DOHH2 (cell line): ENCODE results near the gene UTY.

Source experiments
- H3F3A ChIP-seq: fragments of 200-600 bp; sonication (generic), shearing (Covaris generic); 2 replicates; pipeline ENCODE4 v1.6.0; 2016; ENCODE audit warnings: antibody characterized with exemption, mild to moderate bottlenecking; ENCODE audit not compliant: control insufficient read depth, insufficient read depth
- H3K27ac ChIP-seq: fragments of 200-600 bp; sonication (generic); 2 replicates; pipeline ENCODE4 v1.5.1; 2014; ENCODE audit warnings: low read depth, mild to moderate bottlenecking, low read length, moderate library complexity
- H3K27me3 ChIP-seq: fragments of 200-600 bp; sonication (generic); 2 replicates; pipeline ENCODE4 v1.6.1; 2014; ENCODE audit warnings: mild to moderate bottlenecking, low read length, mixed read lengths; ENCODE audit not compliant: control insufficient read depth
- H3K36me3 ChIP-seq: fragments of 200-600 bp; sonication (generic); 2 replicates; pipeline ENCODE4 v1.6.1; 2014; ENCODE audit warnings: mild to moderate bottlenecking, low read length, moderate library complexity, mixed read lengths; ENCODE audit not compliant: control insufficient read depth
- H3K4me1 ChIP-seq: fragments of 200-600 bp; sonication (generic); 2 replicates; pipeline ENCODE4 v1.6.1; 2014; ENCODE audit warnings: mild to moderate bottlenecking, low read length, mixed read lengths; ENCODE audit not compliant: control insufficient read depth
- H3K4me2 ChIP-seq: fragments of 200-600 bp; sonication (generic); 2 replicates; pipeline ENCODE4 v1.6.0; 2014; ENCODE audit warnings: mild to moderate bottlenecking, low read length, moderate library complexity
- H3K4me3 ChIP-seq: fragments of 200-600 bp; sonication (generic); 2 replicates; pipeline ENCODE4 v1.5.1; 2014; ENCODE audit warnings: mild to moderate bottlenecking, low read length, mixed read lengths
- H3K79me2 ChIP-seq: fragments of 200-600 bp; sonication (generic); 2 replicates; pipeline ENCODE4 v1.6.1; 2014; ENCODE audit warnings: mild to moderate bottlenecking, low read length, mixed read lengths; ENCODE audit not compliant: control insufficient read depth
- H3K9me2 ChIP-seq: fragments of 200-600 bp; sonication (generic); replicated peaks from 2 replicates; pipeline ENCODE4 v1.6.1; 2014; ENCODE audit warnings: mild to moderate bottlenecking, low read length, mixed read lengths; ENCODE audit not compliant: control insufficient read depth
- H3K9me3 ChIP-seq: fragments of 200-600 bp; sonication (generic); 2 replicates; pipeline ENCODE4 v1.6.1; 2014; ENCODE audit warnings: antibody characterized with exemption, low read length, mixed read lengths; ENCODE audit not compliant: control insufficient read depth, insufficient read depth
- H4K20me1 ChIP-seq: fragments of 200-600 bp; sonication (generic); 2 replicates; pipeline ENCODE4 v1.6.0; 2014; ENCODE audit warnings: low read depth, mild to moderate bottlenecking, antibody characterized with exemption, low read length, moderate library complexity; ENCODE audit not compliant: control insufficient read depth, insufficient read depth
- EZH2phosphoT487 ChIP-seq: fragments of 200-600 bp; sonication (generic); IDR thresholded peaks from 2 replicates; pipeline ENCODE4 v1.6.1; 2017; ENCODE audit warnings: borderline replicate concordance, mild to moderate bottlenecking, antibody characterized with exemption, low read length, moderate library complexity, mixed read lengths
- TF ChIP-seq, protein P1 (sequence below): fragments of 200-600 bp; sonication (generic); IDR thresholded peaks from one replicate; pipeline ENCODE4 v1.5.1; 2014; ENCODE audit warnings: antibody characterized with exemption, mild to moderate bottlenecking, low read depth, low read length; ENCODE audit not compliant: poor library complexity, severe bottlenecking

Gene UTY

DNA sequence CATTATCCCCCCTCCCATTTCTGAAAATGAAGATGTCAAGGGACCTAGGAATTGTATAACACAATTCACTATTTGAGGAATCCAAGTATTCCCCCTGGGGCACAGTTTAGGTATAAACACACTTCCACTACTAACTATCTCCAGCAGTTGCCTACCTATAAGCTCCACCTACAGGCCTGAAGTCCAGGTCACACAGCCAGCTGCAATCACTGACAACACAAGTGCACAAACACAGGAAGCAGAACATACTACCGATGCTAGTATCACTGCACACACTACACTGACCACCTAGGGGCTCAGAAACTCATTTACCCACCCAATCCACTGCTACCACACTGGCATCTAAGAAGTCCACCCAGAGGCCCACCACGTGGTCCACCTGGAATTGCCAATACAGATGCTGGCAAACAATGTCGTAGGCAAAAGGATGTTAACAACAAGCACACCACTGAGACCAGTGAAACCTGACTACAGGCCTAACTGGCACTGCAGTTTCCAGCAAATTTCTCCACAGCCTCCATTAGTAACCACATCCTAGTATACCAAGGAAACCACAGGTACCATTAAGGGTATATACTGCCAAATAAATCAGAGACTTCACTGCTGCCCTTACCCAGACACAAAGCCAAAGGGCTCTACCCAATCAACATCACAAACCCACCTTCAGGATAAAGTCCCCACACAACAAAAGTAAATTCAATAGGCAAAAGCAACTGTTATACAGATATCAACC, 47.4 kb downstream of the UTY start:
- Histone ChIP-seq H3K36me3 (peaks cover 93% of the 10 kb centered on the region), H4K20me1 (no peaks in the 10 kb centered on the region)

DNA sequence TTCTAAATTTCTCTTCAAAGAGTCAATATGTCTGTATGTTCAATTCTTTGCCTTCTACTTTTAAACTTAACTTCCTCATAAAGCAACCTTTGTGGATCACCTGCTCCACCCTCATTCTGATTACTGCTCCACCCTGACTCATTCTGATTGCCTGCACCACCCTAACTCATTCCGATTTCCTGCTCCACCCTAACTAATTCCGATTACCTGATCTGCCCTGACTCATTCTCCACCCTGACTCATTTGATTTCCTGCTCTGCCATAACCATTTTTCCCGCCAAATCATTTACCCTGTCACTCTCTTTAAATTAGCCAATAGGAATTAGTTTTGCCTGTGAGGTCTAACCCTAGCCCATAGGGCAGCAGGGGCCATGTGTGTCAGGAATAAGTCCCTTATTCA, 50.3 kb downstream of the UTY start:
- TF ChIP-seq EZH2phosphoT487: no peak
- TF ChIP-seq, protein P1, sequence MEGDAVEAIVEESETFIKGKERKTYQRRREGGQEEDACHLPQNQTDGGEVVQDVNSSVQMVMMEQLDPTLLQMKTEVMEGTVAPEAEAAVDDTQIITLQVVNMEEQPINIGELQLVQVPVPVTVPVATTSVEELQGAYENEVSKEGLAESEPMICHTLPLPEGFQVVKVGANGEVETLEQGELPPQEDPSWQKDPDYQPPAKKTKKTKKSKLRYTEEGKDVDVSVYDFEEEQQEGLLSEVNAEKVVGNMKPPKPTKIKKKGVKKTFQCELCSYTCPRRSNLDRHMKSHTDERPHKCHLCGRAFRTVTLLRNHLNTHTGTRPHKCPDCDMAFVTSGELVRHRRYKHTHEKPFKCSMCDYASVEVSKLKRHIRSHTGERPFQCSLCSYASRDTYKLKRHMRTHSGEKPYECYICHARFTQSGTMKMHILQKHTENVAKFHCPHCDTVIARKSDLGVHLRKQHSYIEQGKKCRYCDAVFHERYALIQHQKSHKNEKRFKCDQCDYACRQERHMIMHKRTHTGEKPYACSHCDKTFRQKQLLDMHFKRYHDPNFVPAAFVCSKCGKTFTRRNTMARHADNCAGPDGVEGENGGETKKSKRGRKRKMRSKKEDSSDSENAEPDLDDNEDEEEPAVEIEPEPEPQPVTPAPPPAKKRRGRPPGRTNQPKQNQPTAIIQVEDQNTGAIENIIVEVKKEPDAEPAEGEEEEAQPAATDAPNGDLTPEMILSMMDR: no peak
- Histone ChIP-seq H3K4me2 (peak overlapping the region; percentile 8; the same call in 1 of the 2 replicates), H3K4me1 (peaks cover 46% of the 10 kb centered on the region), H3K79me2 (peaks cover 100% of the 10 kb centered on the region), H4K20me1 (no peaks in the 10 kb centered on the region), H3K9me3 (peaks cover 26% of the 10 kb centered on the region), H3F3A (no peaks in the 10 kb centered on the region; the same call in 1 of the 2 replicates), H3K4me3 (no peak overlapping the region), H3K9me2 (no peaks in the 10 kb centered on the region), H3K27ac (no peak overlapping the region), H3K27me3 (no peaks in the 10 kb centered on the region), H3K36me3 (peaks cover 85% of the 10 kb centered on the region)

More for the DNA sequence above, 47.4 kb downstream of the UTY start:
- H3K27me3 ChIP-seq: no peaks in the 10 kb centered on the region
- no peak overlapping the region for H3K27ac ChIP-seq
- no peaks in the 10 kb centered on the region; the same call in 1 of the 2 replicates for H3F3A ChIP-seq
- peaks cover 26% of the 10 kb centered on the region for H3K9me3 ChIP-seq
- H3K9me2 ChIP-seq: no peaks in the 10 kb centered on the region
- H3K79me2 ChIP-seq: peaks cover 98% of the 10 kb centered on the region
- H3K4me1 ChIP-seq: peaks cover 46% of the 10 kb centered on the region
- H3K4me3 ChIP-seq: no peak overlapping the region
- no peak overlapping the region for H3K4me2 ChIP-seq
- TF ChIP-seq, protein P1: no peak
- TF ChIP-seq EZH2phosphoT487: no peak

DNA sequence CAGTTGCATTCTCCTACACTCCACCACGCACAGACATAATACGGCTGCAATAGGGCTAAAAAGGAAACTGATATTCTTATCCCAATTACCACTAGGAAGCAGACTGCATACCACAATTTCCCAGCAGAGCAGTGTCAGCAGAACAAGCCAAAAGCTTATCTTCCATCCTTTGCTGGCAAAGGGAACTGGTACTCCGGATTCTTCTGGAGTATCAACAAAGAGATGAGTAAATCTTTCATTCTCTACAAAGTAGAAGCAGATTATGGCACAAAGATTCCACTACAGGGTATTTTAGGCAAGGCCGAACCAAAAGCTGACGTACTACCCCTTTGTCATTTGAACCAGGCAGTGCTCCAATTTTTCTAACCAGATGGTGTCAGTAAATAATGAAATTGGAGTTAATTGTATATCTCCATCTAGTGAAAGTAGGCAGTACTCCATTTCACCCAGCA, 56.5 kb downstream of the UTY start:
- Histone ChIP-seq H3K79me2 (peaks cover 100% of the 10 kb centered on the region), H4K20me1 (no peaks in the 10 kb centered on the region), H3K4me3 (no peak overlapping the region), H3K36me3 (peaks cover 45% of the 10 kb centered on the region), H3F3A (no peaks in the 10 kb centered on the region), H3K27ac (no peak overlapping the region), H3K27me3 (no peaks in the 10 kb centered on the region), H3K4me1 (peaks cover 60% of the 10 kb centered on the region), H3K9me2 (no peaks in the 10 kb centered on the region), H3K9me3 (no peaks in the 10 kb centered on the region), H3K4me2 (no peak overlapping the region)
- no peak for TF ChIP-seq EZH2phosphoT487
- TF ChIP-seq, protein P1: no peak
